K562 (cell line): Measurements from ENCODE around the gene EDN2. TPM values are rescaled to one million over a fixed set of nuclear protein-coding genes. Genes with fewer than 3 reads are reported as not detected.

Experiments used
- ILF3 ChIP-seq: fragments of 450-650 bp; IDR thresholded peaks from 2 replicates; pipeline ENCODE4 v1.6.1; 2018; ENCODE audit warnings: antibody characterized with exemption, mild to moderate bottlenecking, moderate library complexity, borderline replicate concordance
- MAFK ChIP-seq: IDR thresholded peaks from 2 replicates; pipeline ENCODE4 v1.6.1; 2011; ENCODE audit warnings: low read length, improper control_type of control experiment
- polyA plus RNA-seq, 8 experiments: library from polyadenylated mRNA; depleted of rRNA in 4 of 8; stranded (reverse) in 5 of 8; unstranded in 3 of 8; fragments of >200 nt; fragmentation: Nextera tagmentation in 2 of 8; fragmentation: Illumina TruSeq in 1 of 8; extraction: Ambion mirVana in 2 of 8; extraction: Trizol in 1 of 8; gene quantifications; 2 replicates each; pipeline versions ENCODE4 v1.2.1 to v1.2.3, GENCODE V29; 2011 to 2014; ENCODE audit warnings: inconsistent platforms in 1 of 8, missing spikeins in 1 of 8
- total RNA-seq, 7 experiments: library from RNA; depleted of rRNA in 6 of 7; stranded (reverse); fragments of >200 nt in 6 of 7; fragmentation: Illumina TruSeq in 2 of 7; extraction: Trizol in 2 of 7; gene quantifications; 2 replicates each; pipeline versions ENCODE4 v1.2.1 to v1.2.3, GENCODE V29; 2011 to 2021; ENCODE audit warnings: low replicate concordance in 1 of 7
- TF ChIP-seq, protein P1 (sequence below): fragments of 450-650 bp; IDR thresholded peaks from 2 replicates; pipeline ENCODE4 v1.6.1; 2016; ENCODE audit warnings: mild to moderate bottlenecking
- TF ChIP-seq, protein P2 (sequence below): fragments of 250-450 bp; sonication (Bioruptor Pico); IDR thresholded peaks from 2 replicates; pipeline ENCODE4 v1.4.0; 2020; ENCODE audit warnings: mild to moderate bottlenecking
- TF ChIP-seq, protein P3 (sequence below): fragments of 450-650 bp; formaldehyde crosslinking; IDR thresholded peaks from 2 replicates; pipeline ENCODE4 v1.4.0; 2022; ENCODE audit warnings: missing genetic modification characterization

The EDN2 gene
- total and polyA plus RNA-seq, 9 of the 15 experiments (the other 6 are each of a cell fraction or from before 2014, with no cell fraction given), result not detected

DNA sequence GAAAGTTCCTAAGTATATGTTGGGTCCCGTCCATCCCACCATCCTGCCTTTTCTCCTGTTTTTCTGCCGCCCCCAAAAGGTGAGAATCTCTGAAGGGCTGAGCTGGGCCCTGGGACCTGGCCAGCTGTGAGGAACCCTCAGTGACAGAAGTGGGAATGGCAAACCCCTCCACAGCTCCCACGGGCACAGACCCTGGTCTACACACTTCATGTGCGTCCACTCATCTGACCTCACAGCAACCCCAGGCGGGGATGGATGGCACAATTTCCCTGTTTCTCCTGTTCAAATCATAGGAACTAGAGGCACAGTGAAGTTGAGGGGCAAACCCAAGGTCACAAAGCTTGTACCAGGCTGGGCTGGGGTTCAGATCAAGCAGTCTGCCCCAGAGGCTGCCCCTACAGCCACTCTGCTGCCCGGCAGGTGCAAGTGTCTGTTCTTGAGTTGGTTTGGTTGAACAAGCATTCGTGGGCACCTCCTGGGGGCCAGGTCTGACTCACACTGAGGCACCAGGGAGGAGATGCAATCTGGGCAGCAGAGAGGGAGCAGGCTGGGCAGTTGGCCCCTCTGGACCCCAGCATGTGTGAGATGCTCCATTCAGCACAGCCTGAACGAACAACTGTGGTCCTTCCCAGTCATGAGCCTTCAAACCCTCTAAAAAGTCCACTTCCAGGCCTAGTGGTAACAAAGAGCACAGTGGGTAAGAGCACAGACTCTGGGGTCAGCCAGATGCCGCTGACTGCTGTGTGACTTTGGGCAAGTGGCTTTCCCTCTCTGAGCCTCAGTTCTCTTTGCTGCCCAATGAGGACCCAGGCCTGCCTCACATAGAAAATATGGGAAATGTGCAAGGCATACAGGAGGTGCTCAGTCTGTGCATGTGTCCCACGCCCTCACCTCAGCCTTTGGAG lies 4.0 kb downstream of the EDN2 start (continued):
- TF ChIP-seq, protein P1, sequence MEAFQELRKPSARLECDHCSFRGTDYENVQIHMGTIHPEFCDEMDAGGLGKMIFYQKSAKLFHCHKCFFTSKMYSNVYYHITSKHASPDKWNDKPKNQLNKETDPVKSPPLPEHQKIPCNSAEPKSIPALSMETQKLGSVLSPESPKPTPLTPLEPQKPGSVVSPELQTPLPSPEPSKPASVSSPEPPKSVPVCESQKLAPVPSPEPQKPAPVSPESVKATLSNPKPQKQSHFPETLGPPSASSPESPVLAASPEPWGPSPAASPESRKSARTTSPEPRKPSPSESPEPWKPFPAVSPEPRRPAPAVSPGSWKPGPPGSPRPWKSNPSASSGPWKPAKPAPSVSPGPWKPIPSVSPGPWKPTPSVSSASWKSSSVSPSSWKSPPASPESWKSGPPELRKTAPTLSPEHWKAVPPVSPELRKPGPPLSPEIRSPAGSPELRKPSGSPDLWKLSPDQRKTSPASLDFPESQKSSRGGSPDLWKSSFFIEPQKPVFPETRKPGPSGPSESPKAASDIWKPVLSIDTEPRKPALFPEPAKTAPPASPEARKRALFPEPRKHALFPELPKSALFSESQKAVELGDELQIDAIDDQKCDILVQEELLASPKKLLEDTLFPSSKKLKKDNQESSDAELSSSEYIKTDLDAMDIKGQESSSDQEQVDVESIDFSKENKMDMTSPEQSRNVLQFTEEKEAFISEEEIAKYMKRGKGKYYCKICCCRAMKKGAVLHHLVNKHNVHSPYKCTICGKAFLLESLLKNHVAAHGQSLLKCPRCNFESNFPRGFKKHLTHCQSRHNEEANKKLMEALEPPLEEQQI, result no peak
- TF ChIP-seq, protein P2, sequence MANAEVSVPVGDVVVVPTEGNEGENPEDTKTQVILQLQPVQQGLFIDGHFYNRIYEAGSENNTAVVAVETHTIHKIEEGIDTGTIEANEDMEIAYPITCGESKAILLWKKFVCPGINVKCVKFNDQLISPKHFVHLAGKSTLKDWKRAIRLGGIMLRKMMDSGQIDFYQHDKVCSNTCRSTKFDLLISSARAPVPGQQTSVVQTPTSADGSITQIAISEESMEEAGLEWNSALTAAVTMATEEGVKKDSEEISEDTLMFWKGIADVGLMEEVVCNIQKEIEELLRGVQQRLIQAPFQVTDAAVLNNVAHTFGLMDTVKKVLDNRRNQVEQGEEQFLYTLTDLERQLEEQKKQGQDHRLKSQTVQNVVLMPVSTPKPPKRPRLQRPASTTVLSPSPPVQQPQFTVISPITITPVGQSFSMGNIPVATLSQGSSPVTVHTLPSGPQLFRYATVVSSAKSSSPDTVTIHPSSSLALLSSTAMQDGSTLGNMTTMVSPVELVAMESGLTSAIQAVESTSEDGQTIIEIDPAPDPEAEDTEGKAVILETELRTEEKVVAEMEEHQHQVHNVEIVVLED (CRISPR knock-in tag), result no peak
- TF ChIP-seq ILF3 (no peak), MAFK (no peak)
- TF ChIP-seq, protein P3, sequence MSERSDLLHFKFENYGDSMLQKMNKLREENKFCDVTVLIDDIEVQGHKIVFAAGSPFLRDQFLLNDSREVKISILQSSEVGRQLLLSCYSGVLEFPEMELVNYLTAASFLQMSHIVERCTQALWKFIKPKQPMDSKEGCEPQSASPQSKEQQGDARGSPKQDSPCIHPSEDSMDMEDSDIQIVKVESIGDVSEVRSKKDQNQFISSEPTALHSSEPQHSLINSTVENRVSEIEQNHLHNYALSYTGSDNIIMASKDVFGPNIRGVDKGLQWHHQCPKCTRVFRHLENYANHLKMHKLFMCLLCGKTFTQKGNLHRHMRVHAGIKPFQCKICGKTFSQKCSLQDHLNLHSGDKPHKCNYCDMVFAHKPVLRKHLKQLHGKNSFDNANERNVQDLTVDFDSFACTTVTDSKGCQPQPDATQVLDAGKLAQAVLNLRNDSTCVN (CRISPR knock-in tag), result no peak
- TF ChIP-seq, all 486 proteins: peak for 6
